Left forelimb (tissue), 1 donor: ENCODE measurements around the gene PCP4L1.
"Not testable (repeated sequence)": the region's sequence is repeated elsewhere in the genome, so short reads cannot be mapped to it uniquely, and the experiment has no call there.

Source experiments
- DNase-seq: peaks from one replicate; pipeline ENCODE4 v3.0.0-alpha.2; 2018; ENCODE audit warnings: low spot score

The PCP4L1 gene

DNA sequence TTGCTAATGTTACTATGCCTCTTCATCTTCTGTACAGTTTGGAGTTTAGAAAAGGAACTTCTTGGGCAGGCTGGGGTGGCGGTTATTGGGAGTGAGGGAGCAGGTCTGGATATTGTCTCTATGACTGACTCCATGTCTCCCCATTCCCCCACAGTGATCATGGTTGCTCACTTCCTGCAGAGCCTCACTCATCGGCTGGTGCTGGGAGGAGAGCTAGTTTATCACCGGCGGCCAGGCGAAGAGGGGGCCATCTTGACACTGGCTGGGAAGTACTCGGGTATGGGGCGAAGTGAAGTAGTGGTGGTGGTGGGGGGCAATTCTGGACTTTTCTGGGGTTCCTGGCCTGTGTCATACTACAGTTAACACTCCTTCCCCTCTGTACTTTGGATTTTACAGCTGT lies 30.5 kb upstream of the PCP4L1 start:
- no peak for DNase-seq

DNA sequence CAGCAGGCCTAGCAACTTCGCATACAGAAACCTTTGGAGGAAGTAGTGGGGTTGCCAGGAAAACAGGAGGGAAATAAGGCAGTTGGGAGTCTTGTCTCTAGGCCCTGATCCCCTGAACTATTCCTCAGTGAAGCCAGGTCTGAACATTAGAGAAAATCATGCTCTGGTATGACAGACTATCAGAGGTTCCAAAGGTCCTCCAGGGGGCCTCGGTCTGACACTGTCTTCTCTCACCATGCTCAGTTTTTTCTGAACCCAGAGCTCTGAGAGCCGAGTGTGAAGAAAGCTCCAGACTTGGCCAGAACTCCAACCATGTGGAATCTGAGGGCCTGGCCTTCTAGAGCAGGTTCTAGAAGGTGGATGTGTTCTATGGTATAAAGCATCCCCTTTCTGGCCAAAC lies 28.6 kb upstream of the PCP4L1 start:
- DNase-seq = no peak

DNA sequence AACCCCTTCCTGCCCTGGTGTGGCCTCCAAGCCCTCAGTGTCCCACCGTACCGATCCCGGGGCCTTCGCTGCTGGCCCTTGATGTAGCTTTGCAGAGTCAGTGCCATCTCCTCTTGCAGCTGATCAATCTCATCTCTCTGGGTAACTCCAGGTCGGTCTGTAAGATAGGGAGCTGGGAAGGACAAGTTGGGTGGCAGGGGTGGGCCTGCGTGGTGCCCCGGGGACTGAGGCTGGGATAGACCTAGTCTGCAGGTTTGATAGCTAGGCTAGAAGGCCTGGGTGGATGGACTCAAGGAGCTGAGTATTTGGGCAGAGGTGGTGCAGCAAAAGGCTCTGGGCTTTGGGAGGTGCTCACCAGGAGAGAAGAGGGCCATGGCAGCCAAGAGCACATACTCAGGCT lies 27.8 kb upstream of the PCP4L1 start:
- DNase-seq = no peak

DNA sequence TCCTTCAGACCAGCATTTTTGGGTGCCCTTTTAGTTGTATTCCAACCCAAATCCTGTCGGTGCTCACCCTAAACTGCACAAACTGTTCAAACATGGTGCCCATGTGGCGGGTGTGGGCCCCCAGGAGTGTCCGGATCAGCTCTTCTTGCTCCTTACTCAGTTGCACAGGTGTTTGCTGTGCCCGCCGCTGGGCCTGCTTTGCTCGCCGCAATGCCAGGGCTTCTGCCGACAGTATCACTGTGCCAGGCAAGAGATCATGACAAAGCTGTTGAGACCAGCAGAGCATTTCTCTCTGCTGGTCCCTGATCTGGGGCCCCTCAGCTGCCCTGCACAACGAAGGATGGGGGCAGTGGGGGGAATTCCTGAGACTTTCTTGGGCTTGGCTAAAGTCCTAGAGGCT lies 25.4 kb upstream of the PCP4L1 start:
- no peak for DNase-seq

DNA sequence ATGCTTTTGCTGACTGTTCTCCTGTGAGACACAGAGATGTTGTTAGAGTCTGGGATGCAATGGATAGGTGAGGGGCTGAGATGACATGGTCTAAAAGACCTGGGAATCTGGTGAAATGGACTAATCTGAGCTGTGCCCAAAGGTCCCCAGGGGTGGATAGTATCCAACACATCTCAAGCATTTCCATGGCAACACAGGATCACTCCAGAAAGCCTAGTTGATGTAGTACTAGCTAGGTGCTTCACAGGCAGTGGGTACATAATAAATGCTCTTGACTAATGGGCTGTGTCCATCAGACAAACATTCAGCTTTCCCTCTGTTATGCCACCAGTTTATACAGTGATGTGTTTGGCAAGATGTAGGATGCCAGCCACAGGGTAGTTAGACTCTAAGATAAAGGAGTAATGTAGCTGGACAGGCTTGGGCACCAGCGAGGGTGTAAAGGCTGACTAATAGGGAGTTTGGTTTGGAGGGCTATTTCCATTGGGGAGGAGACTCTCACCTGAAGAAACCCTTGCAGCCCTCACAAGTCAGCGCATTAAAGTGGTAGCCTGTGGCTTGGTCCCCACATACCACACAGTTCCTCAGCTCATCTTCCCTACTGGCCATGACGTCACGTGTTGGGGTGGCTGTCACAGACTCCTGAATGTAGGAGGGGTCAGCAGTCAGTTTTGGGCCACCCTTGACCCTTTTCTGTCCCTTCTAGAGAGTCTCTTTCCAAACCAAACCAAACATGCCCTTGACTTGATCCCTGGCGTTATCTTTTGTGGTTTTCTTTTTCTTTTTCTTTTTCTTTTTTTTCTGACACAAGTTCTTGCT lies 22.4 kb upstream of the PCP4L1 start:
- DNase-seq = no peak

DNA sequence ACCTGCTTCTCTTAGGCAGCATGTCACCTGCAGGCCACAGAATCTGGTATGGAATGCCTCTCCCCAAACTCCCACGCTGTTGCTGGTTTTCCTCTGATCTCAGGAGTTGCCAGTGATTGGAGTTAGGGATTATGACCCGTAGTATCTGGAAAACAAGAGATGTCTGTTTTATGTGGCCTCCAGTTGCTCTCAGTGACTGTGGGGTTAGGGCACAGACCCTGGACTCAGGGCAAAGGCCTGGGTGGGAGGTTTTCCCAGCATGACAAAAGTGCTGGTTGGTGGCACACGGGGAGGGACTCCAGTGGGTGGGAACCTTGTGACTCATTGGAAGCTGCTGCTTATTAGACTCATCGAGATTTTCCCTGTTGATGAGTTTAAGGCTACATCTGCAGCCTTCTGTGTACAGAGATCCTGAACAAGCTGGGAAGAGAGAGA lies 20.5 kb upstream of the PCP4L1 start, which contains the start of gene NR1I3:
TSS of gene NR1I3 (minus strand) at position 165 of the 435 bp plus-strand sequence. CDS start 1,638 bp downstream, outside the sequence.
- DNase-seq = no peak

DNA sequence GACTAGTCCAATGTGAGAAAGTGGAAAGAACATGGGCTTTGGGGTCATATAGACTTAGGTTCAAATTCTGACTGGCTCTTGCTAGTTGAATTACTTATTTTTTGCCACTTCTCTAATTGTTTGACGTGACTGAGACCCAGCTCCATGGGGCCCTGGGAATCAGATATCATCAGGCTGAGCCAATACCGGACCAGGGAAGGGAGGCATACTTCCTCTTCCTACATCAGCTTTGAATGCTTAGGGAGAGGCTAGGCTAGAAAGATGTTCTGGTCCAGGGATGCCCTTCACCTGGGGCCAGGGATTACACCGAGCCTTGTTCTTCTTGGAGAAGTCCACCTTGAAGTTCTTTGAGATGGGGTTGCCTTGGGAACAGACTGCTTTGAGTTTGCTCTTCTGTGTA lies 16.9 kb upstream of the PCP4L1 start:
- no peak for DNase-seq

DNA sequence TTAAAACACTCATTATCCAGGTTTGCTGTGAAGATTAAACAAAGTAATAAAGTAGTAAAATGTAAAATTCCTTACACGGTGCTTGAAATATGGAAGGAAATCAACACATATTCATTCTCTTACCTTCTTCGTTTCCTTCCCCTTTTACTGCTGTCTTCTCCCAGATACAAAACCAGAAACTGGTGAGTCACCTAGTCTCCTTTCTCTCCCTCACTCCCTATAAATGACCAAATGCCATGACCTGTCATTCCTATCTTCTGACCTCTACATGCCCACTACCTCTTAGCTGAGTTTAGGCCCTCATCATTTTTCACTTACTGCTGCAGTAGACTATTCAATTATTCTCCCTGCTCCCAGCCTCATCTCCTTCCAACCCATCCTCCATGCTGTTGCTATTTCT lies 16.2 kb upstream of the PCP4L1 start:
- no peak for DNase-seq

DNA sequence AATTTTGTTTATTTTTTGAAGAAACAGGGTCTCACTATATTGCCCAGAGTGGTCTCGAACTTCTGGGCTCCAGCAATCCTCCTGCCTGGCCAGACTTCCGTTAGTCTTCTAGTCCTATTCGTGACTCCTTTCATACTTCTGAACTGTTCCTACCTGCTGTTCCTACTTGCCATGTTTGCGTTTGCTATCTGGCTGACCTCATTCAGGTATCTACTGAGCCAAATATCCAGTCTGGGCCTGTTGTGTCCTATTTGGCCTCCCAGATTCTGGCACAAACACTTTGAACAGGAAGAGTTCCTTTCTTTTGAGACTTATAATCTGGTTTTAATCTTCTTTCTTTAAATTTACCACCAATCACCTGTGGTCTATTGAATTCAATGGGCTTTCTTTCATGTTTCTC lies 13.7 kb upstream of the PCP4L1 start:
- DNase-seq = no peak

DNA sequence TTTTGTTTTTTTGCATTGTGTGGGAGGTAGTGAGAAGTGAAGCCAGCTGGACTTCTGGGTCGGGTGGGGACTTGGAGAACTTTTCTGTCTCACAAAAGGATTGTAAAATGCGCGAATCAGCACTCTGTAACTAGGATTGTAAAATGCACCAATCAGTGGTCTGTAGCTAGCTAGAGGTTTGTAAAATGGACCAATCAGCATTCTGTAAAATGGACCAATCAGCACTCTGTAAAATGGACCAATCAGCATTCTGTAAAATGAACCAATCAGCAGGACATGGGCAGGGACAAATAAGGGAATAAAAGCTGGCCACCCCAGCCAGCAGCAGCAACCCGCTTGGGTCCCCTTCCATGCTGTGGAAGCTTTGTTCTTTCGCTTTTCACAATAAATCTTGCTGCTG lies 8.4 kb upstream of the PCP4L1 start:
- DNase-seq = not testable (repeated sequence)

DNA sequence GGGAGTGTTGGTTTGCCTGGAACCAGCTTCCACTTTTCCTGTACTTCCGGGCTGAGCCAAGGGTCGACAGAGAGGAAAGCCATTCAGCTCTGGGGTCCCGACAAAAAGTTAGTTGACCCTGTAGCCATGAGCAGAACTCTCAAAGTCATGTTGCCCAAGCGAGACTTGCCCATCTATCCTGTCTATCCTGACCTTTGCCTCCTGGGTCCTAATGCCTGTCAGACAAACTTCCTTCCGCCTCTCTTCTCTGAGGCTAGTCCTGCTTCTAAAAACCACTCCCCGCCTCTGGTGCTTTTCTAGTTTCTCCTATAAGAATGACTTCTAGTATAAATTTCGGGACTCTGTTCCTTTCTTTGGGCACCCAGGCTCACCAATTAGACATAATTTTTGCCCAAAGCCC lies 7.7 kb upstream of the PCP4L1 start:
- DNase-seq = no peak

DNA sequence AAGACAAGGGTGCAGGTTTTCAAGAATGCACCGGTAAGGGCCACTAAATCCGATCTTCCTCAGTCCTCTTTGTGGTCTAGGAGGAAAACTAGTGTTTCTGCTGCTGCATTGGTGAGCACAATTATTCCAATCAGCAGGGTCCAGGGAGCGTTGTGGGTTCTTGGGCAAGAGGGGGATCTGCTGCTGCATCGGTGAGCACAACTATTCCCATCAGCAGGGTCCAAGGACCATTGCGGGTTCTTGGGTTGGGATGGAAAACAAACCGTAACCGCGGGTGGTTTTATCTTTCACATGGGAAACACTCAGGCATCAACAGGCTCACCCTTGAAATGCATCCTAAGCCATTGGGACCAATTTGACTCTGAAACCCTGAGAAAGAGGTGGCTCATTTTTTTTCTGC lies 7.0 kb upstream of the PCP4L1 start:
- DNase-seq = no peak

DNA sequence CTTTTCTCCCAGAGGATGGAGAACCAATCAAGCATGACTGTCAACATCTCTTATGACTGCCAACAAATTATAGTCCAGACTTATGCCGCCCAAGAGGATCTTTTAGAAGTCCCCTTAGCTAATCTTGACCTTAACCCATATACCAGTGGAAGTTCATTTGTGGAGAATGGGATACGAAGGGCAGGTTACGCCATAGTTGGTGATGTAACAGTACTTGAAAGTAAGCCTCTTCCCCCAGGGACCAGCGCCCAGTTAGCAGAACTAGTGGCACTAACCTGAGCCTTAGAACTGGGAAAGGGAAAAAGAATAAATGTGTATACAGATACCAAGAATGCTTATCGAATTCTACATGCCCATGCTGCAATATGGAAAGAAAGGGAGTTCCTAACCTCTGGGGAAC lies 3.2 kb upstream of the PCP4L1 start:
- DNase-seq = not testable (repeated sequence)

DNA sequence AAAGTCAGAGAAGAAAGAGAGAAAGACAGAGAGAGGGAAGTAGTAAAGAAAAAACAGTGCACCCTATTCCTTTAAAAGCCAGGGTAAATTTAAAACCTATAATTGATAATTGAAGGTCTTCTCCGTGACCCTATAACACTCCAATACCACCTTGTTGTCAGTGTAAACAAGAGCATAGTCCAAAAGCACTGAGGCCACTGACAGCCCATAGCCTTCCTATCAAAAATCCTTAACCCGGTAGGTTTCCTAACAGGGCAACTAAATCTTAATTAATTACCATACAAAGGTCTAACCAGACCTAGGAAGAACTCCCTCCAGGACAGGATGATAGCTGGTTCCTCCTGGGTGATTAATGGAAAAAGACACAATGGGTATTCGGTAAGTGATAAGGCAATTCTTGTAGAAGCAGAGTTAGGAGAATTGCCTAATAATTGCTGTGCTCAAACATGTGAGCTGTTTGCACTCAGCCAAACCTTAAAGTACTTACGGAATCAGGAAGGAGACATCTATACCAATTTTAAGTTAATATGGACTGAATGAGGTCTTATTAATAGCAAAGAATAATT lies 2.5 kb upstream of the PCP4L1 start:
- DNase-seq = not testable (repeated sequence)

DNA sequence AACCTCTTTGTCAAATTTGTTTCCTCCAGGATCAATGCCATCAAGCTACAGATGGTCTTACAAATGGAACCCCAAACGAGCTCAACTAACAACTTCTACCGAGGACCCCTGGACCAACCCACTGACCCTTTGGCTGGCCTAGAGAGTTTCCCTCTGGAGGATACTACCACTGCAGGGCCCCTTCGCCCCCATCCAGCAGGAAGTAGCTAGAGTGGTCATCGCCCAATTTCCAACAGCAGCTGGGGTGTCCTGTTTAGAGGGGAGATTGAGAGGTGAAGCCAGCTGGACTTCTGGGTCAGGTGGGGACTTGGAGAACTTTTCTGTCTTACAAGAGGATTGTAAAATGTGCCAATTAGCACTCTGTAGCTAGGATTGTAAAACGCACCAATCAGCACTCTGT lies 1.4 kb upstream of the PCP4L1 start:
- DNase-seq = not testable (repeated sequence)

DNA sequence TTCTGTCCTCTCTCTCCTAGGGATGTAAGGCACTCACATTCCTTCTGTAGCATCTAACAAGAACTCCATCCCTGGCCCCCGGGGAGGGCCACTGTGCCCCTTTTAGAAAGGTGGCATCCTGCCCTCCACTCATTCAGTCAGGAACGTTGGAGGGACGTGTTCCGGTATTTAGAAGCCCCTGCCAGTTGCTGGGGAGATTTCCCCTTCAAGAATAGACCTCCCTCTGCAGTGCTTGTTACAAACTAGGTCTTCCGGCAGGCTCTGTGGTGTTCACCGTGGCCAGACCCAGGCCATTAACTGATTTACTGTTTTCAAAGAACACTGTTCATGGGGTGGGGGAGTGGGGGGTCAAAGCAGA lies 779 bp downstream of the PCP4L1 start:
- no peak for DNase-seq

DNA sequence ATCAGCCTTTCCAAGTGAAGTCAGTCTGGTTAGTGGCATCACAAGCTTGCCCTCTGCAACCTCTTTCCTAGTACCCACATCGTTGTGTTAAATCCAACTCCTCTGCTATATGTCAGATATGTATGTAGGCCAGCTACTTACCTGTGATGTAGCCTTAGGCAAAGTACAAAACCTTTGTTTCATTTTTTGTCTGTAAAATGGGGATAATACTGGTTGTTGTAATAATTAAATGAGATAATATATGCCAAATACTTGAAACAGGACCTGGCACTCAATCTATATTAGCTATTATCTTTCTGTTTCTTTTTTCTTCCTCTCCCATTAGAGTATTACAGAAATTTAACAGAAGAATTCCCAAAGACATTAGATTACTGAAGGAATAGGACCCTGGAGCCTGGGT lies 1.2 kb downstream of the PCP4L1 start:
- DNase-seq = no peak

DNA sequence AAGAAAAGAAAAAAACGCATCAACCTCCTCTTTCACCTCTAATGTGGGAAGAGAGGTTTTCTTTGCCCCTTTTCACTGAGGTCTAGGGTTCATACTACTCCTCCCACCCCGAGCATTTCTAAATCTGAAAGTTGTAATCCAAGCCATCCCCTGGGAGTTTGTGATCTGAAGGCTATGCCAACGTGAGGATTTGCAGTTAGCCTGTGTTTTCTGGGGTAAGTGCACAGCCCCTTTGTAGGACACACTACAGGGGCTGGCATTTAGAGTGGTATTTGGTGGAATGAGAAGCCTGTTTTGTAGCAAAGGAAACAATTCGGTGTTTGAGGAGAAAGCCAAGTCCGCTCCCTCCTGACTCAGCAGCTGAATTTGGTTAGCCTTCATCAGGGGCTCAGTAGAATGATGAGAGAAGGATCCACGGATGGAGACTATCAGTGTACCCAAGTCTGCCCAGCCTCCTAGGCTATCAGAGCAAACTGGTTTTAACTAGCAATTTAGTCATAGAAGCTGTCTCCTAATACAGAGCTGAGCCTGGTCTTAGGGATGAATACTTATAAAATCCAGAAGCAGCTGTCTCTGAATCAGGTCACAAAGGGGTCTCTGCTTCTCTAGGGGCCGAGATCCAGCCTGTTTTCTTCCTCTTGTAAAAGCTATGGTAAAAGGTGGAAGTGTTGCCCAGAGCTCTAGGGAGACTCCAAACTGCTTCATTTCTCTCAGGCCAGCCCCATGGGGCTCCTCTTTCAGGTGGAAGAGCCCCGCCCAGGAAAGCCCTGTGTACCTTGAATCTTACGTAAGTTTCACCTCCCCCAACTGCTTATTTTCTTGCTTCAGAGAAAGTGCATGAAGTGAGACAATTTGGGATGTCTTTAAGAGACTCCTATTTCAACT lies 2.1 kb downstream of the PCP4L1 start:
- no peak for DNase-seq

DNA sequence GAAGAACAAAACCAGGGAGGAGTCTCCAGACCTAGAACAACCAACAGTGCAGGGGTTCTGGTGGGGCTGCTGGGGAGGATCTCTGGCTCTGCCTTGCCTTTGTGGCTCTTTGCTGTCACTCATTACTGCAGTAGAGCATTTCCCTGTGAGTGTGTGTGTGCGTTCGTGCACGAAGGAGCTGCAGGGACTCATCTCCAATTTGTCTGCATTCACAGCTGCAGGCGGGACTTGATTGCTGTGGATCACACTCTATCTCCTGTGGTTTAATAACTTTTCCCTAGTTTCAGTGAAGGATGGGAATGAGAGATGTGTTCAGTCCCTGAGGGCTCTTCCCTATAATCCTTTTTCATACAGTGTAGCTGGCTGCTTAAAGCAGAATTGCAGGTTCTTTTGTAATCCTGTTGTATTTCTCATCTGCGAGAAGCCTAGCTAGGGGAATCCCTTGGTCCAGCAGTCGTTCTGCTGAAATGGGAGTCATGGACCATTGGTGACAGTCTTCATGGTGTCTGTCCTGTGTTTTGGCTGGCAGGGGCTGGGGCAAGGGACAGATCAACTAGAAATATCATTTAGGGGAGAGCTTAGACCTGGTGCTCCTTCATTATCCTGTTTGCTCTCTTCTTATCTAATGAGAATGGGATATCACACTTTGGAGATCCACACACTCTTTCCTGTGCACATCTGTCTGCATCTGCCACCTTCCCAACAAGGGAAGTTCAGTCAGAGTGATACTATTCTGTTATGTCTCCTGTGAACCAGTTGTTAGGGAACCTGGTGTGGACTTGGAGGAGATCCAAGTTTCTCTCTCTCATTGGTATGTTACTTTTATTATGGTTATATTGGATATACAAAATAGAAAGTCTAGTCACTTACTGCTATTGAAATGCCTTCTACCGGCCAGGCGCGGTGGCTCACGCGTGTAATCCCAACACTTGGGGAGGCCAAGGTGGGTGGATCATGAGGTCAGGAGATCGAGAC lies 3.0 kb downstream of the PCP4L1 start:
- DNase-seq = no peak

DNA sequence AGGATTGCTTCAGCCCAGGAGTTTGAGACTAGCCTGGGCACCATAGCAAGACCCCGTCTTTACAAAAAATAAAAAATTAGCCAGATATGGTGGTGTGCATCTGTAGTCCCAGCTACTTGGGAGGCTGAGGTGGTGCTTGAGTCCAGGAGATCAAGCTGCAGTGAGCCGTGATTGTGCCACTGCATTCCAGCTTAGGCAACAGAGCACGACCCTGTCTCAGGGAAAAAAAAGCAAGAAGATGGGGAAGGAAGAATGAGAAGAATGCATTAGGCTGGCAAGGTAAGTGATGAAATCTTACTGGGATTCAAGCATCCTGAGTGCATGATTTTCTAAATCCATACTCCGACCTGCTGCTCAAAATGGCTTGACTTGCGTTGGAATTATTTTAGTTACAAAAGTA lies 6.8 kb downstream of the PCP4L1 start:
- DNase-seq = no peak

DNA sequence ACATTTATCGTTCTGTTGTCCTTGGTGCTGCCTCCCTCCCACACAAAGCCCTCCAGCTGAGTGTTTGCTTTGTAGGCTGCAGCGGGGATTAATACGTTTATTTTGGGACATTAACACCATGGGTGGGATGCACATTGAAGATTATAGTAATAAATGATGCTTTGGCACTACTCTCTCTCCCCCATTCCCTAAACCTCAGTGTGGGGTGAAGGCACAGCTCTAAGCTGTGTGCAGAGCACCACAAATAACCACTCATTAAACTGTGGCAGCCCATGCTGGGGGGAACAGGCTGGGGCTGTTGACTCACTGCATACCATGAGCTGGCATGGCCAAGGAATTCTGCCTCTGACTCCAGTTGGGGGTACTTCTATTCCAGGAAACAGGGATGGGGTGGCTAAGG lies 7.7 kb downstream of the PCP4L1 start:
- DNase-seq = no peak

DNA sequence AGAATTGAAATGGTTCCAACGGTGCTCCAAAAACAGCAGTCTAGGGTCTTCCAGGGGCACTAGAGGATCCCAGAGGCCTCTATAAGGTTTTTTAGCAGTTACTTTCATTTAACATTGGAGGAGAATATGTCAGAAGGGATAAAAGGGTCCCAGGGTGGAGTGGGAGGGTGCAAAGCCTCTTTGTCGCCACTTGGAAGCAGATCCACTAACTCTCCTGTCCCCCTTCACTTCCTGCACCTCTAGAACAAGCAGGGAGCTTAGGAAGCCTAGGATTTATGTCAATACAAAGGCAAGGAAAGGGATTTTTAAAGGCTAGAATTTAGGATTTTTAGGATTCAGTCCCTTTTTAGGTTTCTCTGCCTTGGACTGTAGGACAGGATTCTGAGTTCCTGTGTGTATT lies 8.3 kb downstream of the PCP4L1 start:
- DNase-seq = no peak
